Stimulated activated CD4-positive, alpha-beta T cell treated with anti-CD3 and anti-CD28 coated beads, Interleukin-2, amount 100 ng/mL, for 4 hours (primary cell): ENCODE measurements around the gene LAMB4.

Experiments used
- DNase-seq: peaks from one replicate; pipeline ENCODE4 v3.0.0-alpha.2; 2020; ENCODE audit warnings: low read depth

LAMB4 gene

GRCh38 chr7:107995184-107996071 is 134.7 kb downstream of the LAMB4 start:
- no peak for DNase-seq

GRCh38 chr7:107994421-107995030 is 135.6 kb downstream of the LAMB4 start:
- no peak for DNase-seq

GRCh38 chr7:107993891-107994291 is 136.3 kb downstream of the LAMB4 start:
- DNase-seq = no peak

GRCh38 chr7:107989618-107990373 is 140.4 kb downstream of the LAMB4 start:
- DNase-seq = no peak

- DNase-seq = no peak
Measured at GRCh38 chr7:107982918-107983389, 147.2 kb downstream of the LAMB4 start.

- no peak for DNase-seq
Measured at GRCh38 chr7:107982042-107982840, 147.9 kb downstream of the LAMB4 start.

GRCh38 chr7:107981466-107981865 is 148.7 kb downstream of the LAMB4 start:
- DNase-seq = no peak

- no peak for DNase-seq
Measured at GRCh38 chr7:107980671-107981190, 149.4 kb downstream of the LAMB4 start.

GRCh38 chr7:107980171-107980570 is 150.0 kb downstream of the LAMB4 start:
- no peak for DNase-seq

GRCh38 chr7:107978815-107979408 is 151.2 kb downstream of the LAMB4 start:
- DNase-seq = no peak

GRCh38 chr7:107977048-107977447 is 153.1 kb downstream of the LAMB4 start:
- no peak for DNase-seq

GRCh38 chr7:107976620-107977019 is 153.5 kb downstream of the LAMB4 start:
- no peak for DNase-seq

GRCh38 chr7:107975394-107976013 is 154.7 kb downstream of the LAMB4 start:
- DNase-seq = no peak

GRCh38 chr7:107973861-107974260 is 156.3 kb downstream of the LAMB4 start:
- no peak for DNase-seq
